IPS DF 6.9 (cell line): ENCODE results near the gene CCDC33.

Source experiments
- DNase-seq: peaks from one replicate; pipeline ENCODE4 v3.0.0-alpha.2; 2013; ENCODE audit warnings: low read depth, low spot score
- H3K27ac ChIP-seq: one replicate; pipeline ENCODE4 v1.5.1; 2013; ENCODE audit warnings: low read length, control low read depth
- H3K27me3 ChIP-seq: 2 replicates; pipeline ENCODE4 v1.6.1; 2013; ENCODE audit warnings: mild to moderate bottlenecking, low read length; ENCODE audit not compliant: control insufficient read depth, insufficient read depth
- H3K36me3 ChIP-seq: 2 replicates; pipeline ENCODE4 v1.6.1; 2013; ENCODE audit warnings: low read length; ENCODE audit not compliant: control insufficient read depth, insufficient read depth
- H3K4me1 ChIP-seq: 2 replicates; pipeline ENCODE4 v1.6.1; 2013; ENCODE audit warnings: low read length; ENCODE audit not compliant: control insufficient read depth, insufficient read depth
- H3K4me3 ChIP-seq: 2 replicates; pipeline ENCODE4 v1.5.1; 2013; ENCODE audit warnings: mild to moderate bottlenecking, low read length
- H3K9me3 ChIP-seq: 2 replicates; pipeline ENCODE4 v1.6.1; 2013; ENCODE audit warnings: low read length, inconsistent platforms; ENCODE audit not compliant: control insufficient read depth, insufficient read depth
- WGBS: extraction: QIAGEN DNeasy Blood & Tissue Kit; methylation state at CpG from one replicate; pipeline ENCODE4 v1.1.7; 2013; ENCODE audit warnings: mixed read lengths, missing lambda C conversion rate; ENCODE audit not compliant: insufficient read length, insufficient coverage; 5-methylcytosine and 5-hydroxymethylcytosine counted together

Gene CCDC33

DNA sequence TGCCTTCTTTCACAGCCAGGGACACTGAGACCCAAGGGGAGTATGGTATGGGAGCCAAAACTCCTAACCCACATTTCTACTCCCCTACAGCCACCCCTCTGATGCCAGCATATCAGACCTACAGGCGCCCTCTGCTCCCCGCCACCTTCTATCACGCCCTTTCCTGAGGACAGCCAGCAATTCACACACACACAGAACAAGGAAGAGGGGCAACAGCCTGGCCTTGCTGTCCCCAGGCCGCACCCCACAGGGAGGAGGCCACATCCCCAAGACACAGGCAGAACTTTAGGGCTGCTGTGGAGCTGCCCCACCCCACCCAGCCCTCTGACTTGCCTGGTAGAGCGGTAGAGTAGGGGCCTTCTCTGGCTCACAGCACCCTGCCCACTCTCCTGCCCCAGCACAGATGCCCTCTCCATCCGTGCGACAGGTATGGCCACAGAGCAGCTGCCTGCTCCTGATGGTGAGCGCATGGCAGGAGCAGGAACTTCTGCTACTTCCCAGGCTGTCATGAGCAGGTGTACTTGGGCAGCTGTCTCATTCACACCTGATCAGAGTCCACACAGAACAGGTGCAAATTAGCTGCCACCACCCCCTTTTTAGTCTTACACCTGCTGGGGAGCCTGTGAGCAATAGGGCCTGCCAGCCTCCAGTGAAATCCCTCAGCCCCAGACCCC lies 33.4 kb downstream of the CCDC33 start:
- no CpG with 5 or more reads among the region's 8 CpGs for WGBS
- no peak overlapping the region for H3K27ac ChIP-seq
- no peak overlapping the region for H3K4me3 ChIP-seq
- DNase-seq, result no peak
- peaks cover under 1% of the 10 kb centered on the region; the same call in 1 of the 2 replicates for H3K4me1 ChIP-seq
- H3K27me3 ChIP-seq, result no peaks in the 10 kb centered on the region
- H3K9me3 ChIP-seq, result no peaks in the 10 kb centered on the region
- no peaks in the 10 kb centered on the region for H3K36me3 ChIP-seq

DNA sequence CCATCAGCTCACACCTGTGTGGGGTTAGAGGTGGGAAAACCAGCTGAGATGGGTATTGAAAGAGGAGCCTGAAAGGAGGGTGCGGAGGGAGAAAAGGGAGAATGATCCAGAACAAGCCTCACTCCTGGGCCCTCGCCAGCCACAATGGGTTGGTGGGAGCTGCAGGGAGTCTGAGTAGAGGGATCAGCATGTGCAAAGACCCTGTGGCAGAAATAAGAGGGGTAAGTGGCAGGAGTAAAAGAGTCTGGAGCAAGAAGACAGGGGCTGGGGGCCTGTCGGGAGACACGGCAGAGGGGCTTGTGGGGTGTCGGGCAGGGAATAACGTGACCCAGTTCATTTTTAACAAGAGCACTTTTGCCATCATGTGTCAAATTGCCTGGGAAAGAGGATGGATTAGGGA lies 34.0 kb downstream of the CCDC33 start:
- no peaks in the 10 kb centered on the region for H3K9me3 ChIP-seq
- no peaks in the 10 kb centered on the region for H3K27me3 ChIP-seq
- DNase-seq, result no peak
- no peaks in the 10 kb centered on the region for H3K36me3 ChIP-seq
- no peak overlapping the region for H3K4me3 ChIP-seq
- H3K27ac ChIP-seq, result no peak overlapping the region
- no peaks in the 10 kb centered on the region; the same call in 1 of the 2 replicates for H3K4me1 ChIP-seq
- no CpG with 5 or more reads among the region's 6 CpGs for WGBS

DNA sequence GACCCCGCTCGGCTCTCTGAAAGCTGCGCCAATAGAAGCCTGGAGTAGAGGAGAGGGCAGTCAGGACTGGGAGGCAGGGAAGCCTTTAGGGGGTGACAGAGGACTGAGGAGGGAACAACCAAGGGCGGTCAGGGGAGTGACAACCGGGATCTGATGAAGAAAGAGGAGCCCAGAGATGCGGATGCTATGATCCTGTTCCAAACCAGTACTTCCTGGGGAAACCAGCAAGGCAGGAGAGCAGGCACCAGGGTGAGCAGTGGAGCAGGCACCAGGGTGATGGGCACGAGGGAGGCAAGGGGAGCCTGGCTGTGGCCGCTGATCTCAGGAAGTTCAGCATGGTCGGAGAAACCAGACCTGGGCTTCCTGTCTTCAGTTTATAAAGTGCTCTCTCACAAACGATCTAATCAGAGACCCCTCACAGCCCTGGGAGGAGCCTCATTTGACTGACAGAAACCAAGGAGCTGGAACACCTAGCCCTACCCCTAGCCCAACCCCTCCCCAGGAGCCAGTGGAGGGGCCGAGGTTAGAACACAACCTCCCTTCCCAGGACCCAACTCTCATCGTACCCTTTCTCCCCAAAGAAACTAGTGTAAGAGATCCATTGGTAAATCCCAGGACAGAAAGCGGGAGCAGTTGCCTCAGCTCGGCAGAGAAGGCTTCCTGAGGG lies 34.9 kb downstream of the CCDC33 start:
- DNase-seq, result no peak
- no CpG with 5 or more reads among the region's 14 CpGs for WGBS
- Histone ChIP-seq H3K9me3 (no peaks in the 10 kb centered on the region), H3K36me3 (no peaks in the 10 kb centered on the region), H3K27me3 (no peaks in the 10 kb centered on the region), H3K27ac (no peak overlapping the region), H3K4me1 (no peaks in the 10 kb centered on the region; the same call in 1 of the 2 replicates), H3K4me3 (no peak overlapping the region)

DNA sequence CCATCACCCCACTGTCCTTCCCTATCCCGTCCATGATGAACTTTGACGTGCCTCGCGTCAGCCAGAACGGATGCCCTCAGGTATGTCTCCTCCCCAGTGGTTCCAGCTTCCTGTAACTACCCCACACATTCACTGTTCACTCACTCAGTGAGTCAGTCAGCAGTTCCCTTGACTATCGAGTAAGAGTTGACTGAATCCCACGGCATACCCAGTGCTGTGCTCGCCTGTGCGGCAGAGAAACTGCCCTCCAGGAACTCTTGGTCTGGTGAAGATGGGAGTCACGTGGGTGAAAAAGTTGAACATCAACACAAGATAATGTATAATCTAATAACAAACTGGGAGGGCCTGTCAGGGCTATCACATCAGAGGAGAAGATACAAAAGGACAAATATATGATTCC lies 36.7 kb downstream of the CCDC33 start:
- H3K4me3 ChIP-seq, result no peak overlapping the region
- H3K27me3 ChIP-seq, result no peaks in the 10 kb centered on the region
- H3K9me3 ChIP-seq, result no peaks in the 10 kb centered on the region
- no CpG with 5 or more reads among the region's 10 CpGs for WGBS
- H3K36me3 ChIP-seq, result no peaks in the 10 kb centered on the region
- DNase-seq, result no peak
- H3K4me1 ChIP-seq, result no peaks in the 10 kb centered on the region; the same call in 1 of the 2 replicates
- H3K27ac ChIP-seq, result no peak overlapping the region

DNA sequence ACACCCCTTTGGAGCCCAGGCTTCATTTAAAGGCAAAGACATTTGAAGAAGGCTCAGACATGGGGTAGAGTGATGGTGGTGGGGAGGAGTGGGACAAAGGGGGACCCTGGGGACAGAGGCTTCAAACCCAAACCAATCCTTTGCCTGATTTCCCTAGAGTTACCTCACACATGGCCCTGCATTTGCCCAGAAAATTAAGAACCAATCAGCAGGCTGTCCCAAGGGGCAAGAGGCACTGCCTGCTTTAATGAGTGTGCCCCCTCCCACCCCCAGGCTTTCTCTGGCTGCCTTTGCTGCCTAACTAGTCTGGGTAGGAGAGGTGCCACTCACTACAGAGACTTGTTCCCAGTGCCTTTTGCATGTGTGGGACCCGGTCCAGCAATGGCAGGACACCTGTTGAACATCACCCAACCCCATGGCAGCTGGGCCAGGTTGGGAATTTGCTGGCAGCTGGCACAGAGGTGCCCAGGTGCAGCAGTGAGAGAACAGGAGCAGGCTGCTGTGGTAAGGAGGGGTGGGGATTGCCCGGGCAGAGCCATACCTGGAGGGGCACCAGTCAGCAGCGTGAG lies 38.4 kb downstream of the CCDC33 start:
- no peaks in the 10 kb centered on the region for H3K9me3 ChIP-seq
- no peaks in the 10 kb centered on the region for H3K36me3 ChIP-seq
- H3K27me3 ChIP-seq, result no peaks in the 10 kb centered on the region
- H3K4me1 ChIP-seq, result no peaks in the 10 kb centered on the region; the same call in 1 of the 2 replicates
- H3K4me3 ChIP-seq, result no peak overlapping the region
- H3K27ac ChIP-seq, result no peak overlapping the region
- no CpG with 5 or more reads among the region's 3 CpGs for WGBS
- no peak for DNase-seq

DNA sequence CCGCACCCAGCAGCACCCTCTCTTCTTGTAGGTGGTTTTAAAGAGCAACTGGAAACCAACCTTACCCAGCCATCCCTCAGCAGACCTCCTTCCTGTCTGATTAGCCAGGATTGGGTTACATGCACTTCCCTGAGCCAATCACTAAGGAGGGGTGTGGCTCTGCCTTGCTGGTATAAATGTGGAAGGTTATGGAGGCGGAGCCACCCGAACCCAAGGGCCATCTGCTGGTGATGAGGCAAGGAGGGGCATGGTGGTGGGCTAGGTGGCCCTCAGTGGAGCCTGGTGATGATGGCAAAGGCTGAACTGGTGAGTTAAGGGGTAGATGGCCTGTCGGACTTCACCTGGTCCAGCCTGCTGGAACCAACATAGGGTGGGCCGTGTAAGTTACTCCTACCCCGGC lies 39.8 kb downstream of the CCDC33 start:
- WGBS, result no CpG with 5 or more reads among the region's 6 CpGs
- Histone ChIP-seq H3K4me3 (no peak overlapping the region), H3K27ac (no peak overlapping the region), H3K36me3 (no peaks in the 10 kb centered on the region), H3K4me1 (no peaks in the 10 kb centered on the region), H3K9me3 (no peaks in the 10 kb centered on the region), H3K27me3 (no peaks in the 10 kb centered on the region)
- DNase-seq, result no peak

DNA sequence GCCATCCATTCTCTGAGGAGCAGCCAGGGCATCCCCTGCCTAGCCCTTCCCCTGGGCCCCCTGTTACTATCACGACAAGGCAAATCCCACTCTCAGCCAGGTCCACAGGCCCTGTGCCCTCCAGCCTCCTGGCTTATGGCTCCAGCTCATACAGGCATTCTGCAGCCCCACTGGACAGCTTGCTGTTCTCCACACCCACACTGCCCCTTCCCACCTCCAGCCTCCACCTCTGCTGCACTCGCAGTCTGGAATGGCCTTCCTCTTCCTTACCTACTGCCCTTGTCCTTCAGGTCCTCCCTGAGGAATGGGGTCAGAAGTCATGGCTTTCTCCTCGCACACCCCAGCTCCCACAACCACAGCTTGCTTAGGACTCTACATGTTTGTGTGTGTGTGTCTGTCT lies 40.4 kb downstream of the CCDC33 start:
- no peaks in the 10 kb centered on the region for H3K4me1 ChIP-seq
- WGBS, result no CpG with 5 or more reads among the region's 3 CpGs
- no peaks in the 10 kb centered on the region for H3K36me3 ChIP-seq
- H3K27ac ChIP-seq, result no peak overlapping the region
- H3K9me3 ChIP-seq, result no peaks in the 10 kb centered on the region
- H3K27me3 ChIP-seq, result no peaks in the 10 kb centered on the region
- no peak for DNase-seq
- no peak overlapping the region for H3K4me3 ChIP-seq

DNA sequence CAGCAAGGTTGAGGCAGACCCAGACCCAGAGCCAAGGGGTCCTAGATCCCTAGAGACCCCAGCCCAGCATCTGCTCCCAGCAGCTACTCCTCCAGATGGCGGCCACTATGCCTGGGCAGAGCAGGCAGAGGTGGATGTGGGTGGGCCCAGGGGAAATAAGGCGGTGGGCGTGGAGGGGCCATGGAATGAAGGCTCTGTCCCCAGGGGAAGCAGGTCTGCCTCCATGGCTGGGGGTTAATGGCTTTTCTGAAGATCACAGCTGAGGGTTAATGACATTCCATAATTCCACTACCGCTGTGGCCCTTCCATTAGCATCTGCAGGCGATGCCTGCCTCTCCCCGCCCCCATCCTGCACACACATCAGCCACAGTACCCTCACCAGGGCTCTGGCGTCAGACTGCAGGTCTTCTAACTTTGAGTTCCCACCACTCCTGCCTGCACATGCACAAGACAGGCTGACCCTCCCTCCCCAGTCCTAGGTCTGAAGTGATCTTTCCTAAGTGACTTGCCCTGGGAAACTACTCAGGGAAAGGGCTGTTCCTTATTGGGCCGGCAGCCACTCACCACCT lies 41.2 kb downstream of the CCDC33 start:
- WGBS, result no CpG with 5 or more reads among the region's 8 CpGs

DNA sequence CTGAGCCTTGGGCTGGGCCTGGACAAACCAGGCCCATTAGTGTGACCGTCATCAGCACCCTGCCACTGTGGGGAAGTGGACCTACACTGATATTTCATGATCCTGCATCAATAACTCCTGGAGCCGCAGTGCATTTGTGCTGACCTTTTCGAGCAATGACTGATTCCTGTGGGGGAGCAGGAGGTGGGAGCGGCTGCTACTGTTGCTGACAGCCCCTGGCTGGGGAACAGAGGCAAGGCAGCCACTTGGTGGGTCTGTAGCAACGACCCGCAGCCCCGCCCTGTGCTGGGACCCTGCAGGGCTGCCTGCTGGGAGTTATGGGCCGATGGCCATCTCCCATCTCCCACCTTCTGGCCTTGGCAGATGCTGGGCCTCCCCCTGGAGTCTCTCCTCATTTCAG lies 42.1 kb downstream of the CCDC33 start:
- Histone ChIP-seq H3K36me3 (no peaks in the 10 kb centered on the region), H3K27ac (no peak overlapping the region), H3K9me3 (no peaks in the 10 kb centered on the region), H3K4me3 (no peak overlapping the region), H3K27me3 (no peaks in the 10 kb centered on the region), H3K4me1 (no peaks in the 10 kb centered on the region)
- no CpG with 5 or more reads among the region's 8 CpGs for WGBS
- DNase-seq, result no peak

More for the DNA sequence above, 41.2 kb downstream of the CCDC33 start:
- no peaks in the 10 kb centered on the region for H3K36me3 ChIP-seq
- H3K9me3 ChIP-seq, result no peaks in the 10 kb centered on the region
- H3K4me3 ChIP-seq, result no peak overlapping the region
- H3K4me1 ChIP-seq, result no peaks in the 10 kb centered on the region
- no peak overlapping the region for H3K27ac ChIP-seq
- DNase-seq, result no peak
- H3K27me3 ChIP-seq, result no peaks in the 10 kb centered on the region

DNA sequence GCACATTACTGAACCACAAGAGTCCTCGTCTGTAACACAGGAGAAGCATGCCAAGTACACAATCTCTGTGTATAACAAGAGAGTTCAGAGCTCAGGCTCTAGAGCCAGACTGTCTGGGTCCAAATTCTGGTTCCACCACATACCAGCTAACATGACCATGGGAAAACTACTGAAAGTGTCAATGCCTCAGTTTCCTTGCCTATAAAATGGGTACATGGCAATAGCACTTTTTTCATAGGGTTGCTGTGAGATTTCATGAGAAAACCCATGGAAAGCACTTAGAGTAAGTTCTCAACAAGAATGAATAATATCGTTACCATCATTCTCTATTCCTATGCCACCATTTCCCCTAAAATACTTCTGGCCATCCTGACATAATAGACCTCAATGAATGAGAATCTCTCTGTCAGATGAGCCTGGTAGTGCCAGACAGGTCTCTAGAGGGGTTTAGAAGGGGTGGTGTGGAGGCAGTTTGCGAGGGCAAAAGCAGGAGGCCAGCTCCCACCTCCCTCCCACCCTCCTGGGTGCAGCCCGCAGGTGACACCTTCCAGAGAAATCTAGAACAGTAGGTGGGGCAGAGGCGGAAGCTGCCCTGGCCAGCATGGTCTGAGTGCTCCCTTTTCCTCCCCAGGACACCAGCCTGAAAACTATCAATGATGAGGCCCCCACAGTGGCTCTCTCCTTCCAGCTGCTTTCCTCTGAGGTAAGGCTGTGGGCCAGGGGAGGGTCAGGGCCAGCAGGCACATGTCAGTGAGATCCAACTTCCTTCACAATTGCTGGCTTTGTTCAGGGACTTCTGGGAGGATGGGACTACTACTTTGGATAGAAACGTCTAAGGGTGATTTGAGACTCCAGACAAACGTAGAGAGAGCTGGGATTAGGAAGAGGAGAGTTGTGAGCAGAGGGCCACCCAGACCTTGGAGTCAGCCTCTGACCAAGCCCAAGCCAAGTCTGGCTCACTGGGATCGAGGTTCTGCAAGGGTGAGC lies 45.3 kb downstream of the CCDC33 start:
- WGBS, result no CpG with 5 or more reads among the region's 8 CpGs
- H3K4me1 ChIP-seq, result no peaks in the 10 kb centered on the region
- no peak for DNase-seq
- no peaks in the 10 kb centered on the region for H3K9me3 ChIP-seq
- H3K27me3 ChIP-seq, result no peaks in the 10 kb centered on the region
- H3K4me3 ChIP-seq, result no peak overlapping the region
- no peak overlapping the region for H3K27ac ChIP-seq
- H3K36me3 ChIP-seq, result no peaks in the 10 kb centered on the region
